Astrocyte of the hippocampus (primary cell): ENCODE data around the gene PRDM10.

Experiments
- DNase-seq: peaks from one replicate; pipeline ENCODE4 v3.0.0; 2011; ENCODE audit warnings: low read depth, low spot score

The PRDM10 gene

GRCh38 chr11:129947474-129947873, 55.2 kb downstream of the PRDM10 start:
- DNase-seq, result no peak

GRCh38 chr11:129946965-129947364, 55.7 kb downstream of the PRDM10 start:
- DNase-seq, result no peak

- peak; percentile 82 for DNase-seq
Observed at GRCh38 chr11:129946256-129946655, 56.4 kb downstream of the PRDM10 start.

GRCh38 chr11:129945373-129945772, 57.3 kb downstream of the PRDM10 start:
- no peak for DNase-seq

GRCh38 chr11:129944696-129945095, 57.9 kb downstream of the PRDM10 start:
- DNase-seq, result no peak

GRCh38 chr11:129943036-129943435, 59.6 kb downstream of the PRDM10 start:
- DNase-seq, result no peak

- DNase-seq, result no peak
Observed at GRCh38 chr11:129939510-129939909, 63.1 kb downstream of the PRDM10 start.

- no peak for DNase-seq
Observed at GRCh38 chr11:129938764-129939163, 63.9 kb downstream of the PRDM10 start.

- no peak for DNase-seq
Observed at GRCh38 chr11:129937592-129938238, 64.9 kb downstream of the PRDM10 start.

GRCh38 chr11:129935723-129936122, 66.9 kb downstream of the PRDM10 start:
- no peak for DNase-seq

GRCh38 chr11:129933891-129934290, 68.7 kb downstream of the PRDM10 start:
- no peak for DNase-seq

- no peak for DNase-seq
Observed at GRCh38 chr11:129933262-129933661, 69.4 kb downstream of the PRDM10 start.

GRCh38 chr11:129932381-129933067, 70.1 kb downstream of the PRDM10 start:
- DNase-seq, result no peak

- no peak for DNase-seq
Observed at GRCh38 chr11:129930743-129931142, 71.9 kb downstream of the PRDM10 start.

GRCh38 chr11:129930296-129930695, 72.3 kb downstream of the PRDM10 start:
- DNase-seq, result peak; percentile 49

- no peak for DNase-seq
Observed at GRCh38 chr11:129929721-129930120, 72.9 kb downstream of the PRDM10 start.

- no peak for DNase-seq
Observed at GRCh38 chr11:129928923-129929692, 73.5 kb downstream of the PRDM10 start.

- DNase-seq, result no peak
Observed at GRCh38 chr11:129922674-129923073, 80.0 kb downstream of the PRDM10 start.

GRCh38 chr11:129918361-129918760, 84.3 kb downstream of the PRDM10 start:
- no peak for DNase-seq

GRCh38 chr11:129917231-129917630, 85.4 kb downstream of the PRDM10 start:
- peak; percentile 78 for DNase-seq

GRCh38 chr11:129911298-129911697, 91.3 kb downstream of the PRDM10 start:
- no peak for DNase-seq

- DNase-seq, result no peak
Observed at GRCh38 chr11:129910360-129910759, 92.3 kb downstream of the PRDM10 start.

- no peak for DNase-seq
Observed at GRCh38 chr11:129905402-129905801, 97.2 kb downstream of the PRDM10 start.
